Body of pancreas (tissue), 4 donors: ENCODE results near the gene NEK1.

Experiments
- CTCF ChIP-seq, 7 experiments: fragments of 450-650 bp in 4 of 7; fragments of 200-600 bp in 3 of 7; sonication (generic) in 3 of 7; IDR thresholded peaks; one replicate each; pipeline ENCODE4 v1.5.1; 2016 to 2019; ENCODE audit warnings: antibody characterized with exemption in 7 of 7
- POLR2A ChIP-seq, 3 donors: fragments of 450-650 bp; IDR thresholded peaks; one replicate each; pipeline ENCODE4 v1.6.1; 2016; ENCODE audit warnings: antibody characterized with exemption in 3 of 3, mild to moderate bottlenecking in 2 of 3

- TF ChIP-seq CTCF (IDR thresholded peaks at IDR 0.05) (no peak), POLR2A (IDR thresholded peaks at IDR 0.05) (no peak)
These were observed 13.5 kb upstream of the NEK1 start for GRCh38 chr4:169625886-169626285.
